HL-60 (cell line): ENCODE data around the gene PRR11.
"Not testable (repeated sequence)": the region's sequence is repeated elsewhere in the genome, so short reads cannot be mapped to it uniquely, and the experiment has no call there.

Experiments used
- DNase-seq, 2 experiments: peaks; one replicate each; pipeline ENCODE4 v3.0.0-alpha.2; 2010 to 2020; ENCODE audit warnings: low read depth in 1 of 2, low spot score in 1 of 2
- H3K27ac ChIP-seq: fragments of 250-450 bp; sonication (Bioruptor Pico); replicated peaks from 2 replicates; pipeline ENCODE4 v1.5.1; 2020; ENCODE audit warnings: mild to moderate bottlenecking, moderate library complexity
- H3K27me3 ChIP-seq: fragments of 250-450 bp; sonication (Bioruptor Pico); 2 replicates; pipeline ENCODE4 v1.5.1; 2021; ENCODE audit warnings: mild to moderate bottlenecking, moderate library complexity; ENCODE audit not compliant: insufficient read depth, poor library complexity, severe bottlenecking
- H3K4me3 ChIP-seq: replicated peaks from 2 replicates; pipeline ENCODE4 v1.5.1; 2011; ENCODE audit warnings: mild to moderate bottlenecking, control low read depth, low read length; ENCODE audit not compliant: insufficient read depth
- GABPA ChIP-seq: IDR thresholded peaks from 2 replicates; pipeline ENCODE4 v1.6.1; 2012; ENCODE audit warnings: low read depth
- POLR2AphosphoS5 ChIP-seq: IDR thresholded peaks from 2 replicates; pipeline ENCODE4 v1.6.1; 2012; ENCODE audit warnings: low read depth
- REST ChIP-seq: IDR thresholded peaks from 2 replicates; pipeline ENCODE4 v1.6.1; 2012; ENCODE audit warnings: low read depth; ENCODE audit not compliant: insufficient replicate concordance
- SPI1 ChIP-seq: IDR thresholded peaks from 2 replicates; pipeline ENCODE4 v1.6.1; 2012; ENCODE audit warnings: low read depth, mild to moderate bottlenecking, borderline replicate concordance
- TF ChIP-seq, protein P1 (sequence below): IDR thresholded peaks from one replicate; pipeline ENCODE4 v1.5.1; 2011; ENCODE audit warnings: low read length, control low read depth, inconsistent platforms; ENCODE audit not compliant: insufficient read depth

Gene PRR11

GRCh38 chr17:59131131-59131530 is 24.4 kb upstream of the PRR11 start:
- no peak overlapping the region for H3K27ac ChIP-seq
- H3K27me3 ChIP-seq, result no peaks in the 10 kb centered on the region
- no peak for TF ChIP-seq REST
- TF ChIP-seq, protein P1, sequence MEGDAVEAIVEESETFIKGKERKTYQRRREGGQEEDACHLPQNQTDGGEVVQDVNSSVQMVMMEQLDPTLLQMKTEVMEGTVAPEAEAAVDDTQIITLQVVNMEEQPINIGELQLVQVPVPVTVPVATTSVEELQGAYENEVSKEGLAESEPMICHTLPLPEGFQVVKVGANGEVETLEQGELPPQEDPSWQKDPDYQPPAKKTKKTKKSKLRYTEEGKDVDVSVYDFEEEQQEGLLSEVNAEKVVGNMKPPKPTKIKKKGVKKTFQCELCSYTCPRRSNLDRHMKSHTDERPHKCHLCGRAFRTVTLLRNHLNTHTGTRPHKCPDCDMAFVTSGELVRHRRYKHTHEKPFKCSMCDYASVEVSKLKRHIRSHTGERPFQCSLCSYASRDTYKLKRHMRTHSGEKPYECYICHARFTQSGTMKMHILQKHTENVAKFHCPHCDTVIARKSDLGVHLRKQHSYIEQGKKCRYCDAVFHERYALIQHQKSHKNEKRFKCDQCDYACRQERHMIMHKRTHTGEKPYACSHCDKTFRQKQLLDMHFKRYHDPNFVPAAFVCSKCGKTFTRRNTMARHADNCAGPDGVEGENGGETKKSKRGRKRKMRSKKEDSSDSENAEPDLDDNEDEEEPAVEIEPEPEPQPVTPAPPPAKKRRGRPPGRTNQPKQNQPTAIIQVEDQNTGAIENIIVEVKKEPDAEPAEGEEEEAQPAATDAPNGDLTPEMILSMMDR, result no peak
- no peak for TF ChIP-seq GABPA
- no peak for TF ChIP-seq SPI1
- no peak for TF ChIP-seq POLR2AphosphoS5
- no peak for DNase-seq
- H3K4me3 ChIP-seq, result no peak overlapping the region

GRCh38 chr17:59138339-59138738 is 17.2 kb upstream of the PRR11 start:
- H3K27me3 ChIP-seq, DNase-seq, H3K4me3 ChIP-seq, H3K27ac ChIP-seq: not testable (repeated sequence)

DNA sequence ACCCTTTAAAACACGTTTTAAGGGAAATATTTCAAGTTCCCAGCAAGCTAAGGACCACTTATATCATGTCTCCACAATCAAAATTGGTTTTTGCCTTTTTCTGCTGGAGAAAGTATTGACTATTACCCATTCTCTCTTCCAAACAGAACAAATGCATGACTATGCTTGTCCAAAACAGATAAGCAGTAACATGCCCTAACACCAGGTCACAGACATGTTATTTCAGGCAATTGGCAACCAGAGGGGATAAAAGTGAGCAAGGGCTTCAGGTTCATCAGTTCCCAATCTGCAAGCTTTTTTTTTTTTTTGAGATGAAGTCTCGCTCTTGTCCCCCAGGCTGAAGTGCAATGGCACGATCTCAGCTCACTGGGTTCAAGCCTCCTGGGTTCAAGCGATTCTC is 15.6 kb upstream of the PRR11 start:
- Histone ChIP-seq H3K4me3 (no peak overlapping the region), H3K27ac (no peak overlapping the region), H3K27me3 (no peaks in the 10 kb centered on the region)
- no peak for TF ChIP-seq REST
- TF ChIP-seq POLR2AphosphoS5, result no peak
- TF ChIP-seq GABPA, result no peak
- TF ChIP-seq, protein P1, result no peak
- TF ChIP-seq SPI1, result no peak
- no peak for DNase-seq

GRCh38 chr17:59141860-59142259 is 13.7 kb upstream of the PRR11 start:
- Histone ChIP-seq H3K27ac (no peak overlapping the region), H3K27me3 (no peaks in the 10 kb centered on the region), H3K4me3 (no peak overlapping the region)
- DNase-seq, result no peak
- no peak for TF ChIP-seq GABPA
- TF ChIP-seq, protein P1, result no peak
- TF ChIP-seq POLR2AphosphoS5, result no peak
